ENCODE results near the gene HTD2.
"Not testable (repeated sequence)": the region's sequence is repeated elsewhere in the genome, so short reads cannot be mapped to it uniquely, and the experiment has no call there.

Gene HTD2

GRCh38 chr3:58333206-58334012 is 27.1 kb downstream of the HTD2 start:
- DNase-seq (ENCODE audit: low spot score): peak; percentile 61

GRCh38 chr3:58334013-58334321 is 27.6 kb downstream of the HTD2 start:
- peak; percentile 48 for DNase-seq (ENCODE audit: low spot score)

- no peak for DNase-seq (ENCODE audit: low spot score)
Measured at GRCh38 chr3:58334506-58334884, 28.2 kb downstream of the HTD2 start.

- DNase-seq (ENCODE audit: low spot score): peak; percentile 49
Measured at GRCh38 chr3:58335652-58335947, 29.3 kb downstream of the HTD2 start.

GRCh38 chr3:58336135-58336882 is 30.0 kb downstream of the HTD2 start:
- peak; percentile 69 for DNase-seq (ENCODE audit: low spot score)

GRCh38 chr3:58337190-58337589 is 30.9 kb downstream of the HTD2 start:
- DNase-seq (ENCODE audit: low spot score): no peak

GRCh38 chr3:58339146-58339545 is 32.8 kb downstream of the HTD2 start:
- DNase-seq (ENCODE audit: low spot score): not testable (repeated sequence)

GRCh38 chr3:58340594-58341244 is 34.4 kb downstream of the HTD2 start:
- DNase-seq (ENCODE audit: low spot score): no peak

- DNase-seq (ENCODE audit: low spot score): no peak
Measured at GRCh38 chr3:58341376-58341775, 35.1 kb downstream of the HTD2 start.

- no peak for DNase-seq (ENCODE audit: low spot score)
Measured at GRCh38 chr3:58342676-58343075, 36.4 kb downstream of the HTD2 start.

GRCh38 chr3:58345457-58345856 is 39.1 kb downstream of the HTD2 start:
- DNase-seq (ENCODE audit: low spot score): no peak

GRCh38 chr3:58346368-58346767 is 40.0 kb downstream of the HTD2 start:
- no peak for DNase-seq (ENCODE audit: low spot score)

GRCh38 chr3:58347984-58348383 is 41.7 kb downstream of the HTD2 start:
- DNase-seq (ENCODE audit: low spot score): no peak

GRCh38 chr3:58349792-58350626 is 43.7 kb downstream of the HTD2 start:
- DNase-seq (ENCODE audit: low spot score): no peak

- DNase-seq (ENCODE audit: low spot score): no peak
Measured at GRCh38 chr3:58350627-58351013, 44.3 kb downstream of the HTD2 start.

GRCh38 chr3:58351920-58352319 is 45.6 kb downstream of the HTD2 start:
- DNase-seq (ENCODE audit: low spot score): no peak

GRCh38 chr3:58352626-58353025 is 46.3 kb downstream of the HTD2 start:
- peak; percentile 36 for DNase-seq (ENCODE audit: low spot score)

GRCh38 chr3:58353722-58354553 is 47.6 kb downstream of the HTD2 start:
- no peak for DNase-seq (ENCODE audit: low spot score)

GRCh38 chr3:58355179-58355578 is 48.9 kb downstream of the HTD2 start:
- no peak for DNase-seq (ENCODE audit: low spot score)

- DNase-seq (ENCODE audit: low spot score): no peak
Measured at GRCh38 chr3:58356054-58356453, 49.7 kb downstream of the HTD2 start.

GRCh38 chr3:58357402-58357801 is 51.1 kb downstream of the HTD2 start:
- DNase-seq (ENCODE audit: low spot score): no peak

GRCh38 chr3:58358092-58358491 is 51.8 kb downstream of the HTD2 start:
- no peak for DNase-seq (ENCODE audit: low spot score)

Data from SW480 (cell line).